DMS79 (cell line): ENCODE measurements around the gene SCIN.
"Not testable (repeated sequence)": the region's sequence is repeated elsewhere in the genome, so short reads cannot be mapped to it uniquely, and the experiment has no call there.

Experiments
- DNase-seq: peaks from one replicate; lab custom pipeline; 2025; lab: John Stamatoyannopoulos, UW

SCIN gene

DNA sequence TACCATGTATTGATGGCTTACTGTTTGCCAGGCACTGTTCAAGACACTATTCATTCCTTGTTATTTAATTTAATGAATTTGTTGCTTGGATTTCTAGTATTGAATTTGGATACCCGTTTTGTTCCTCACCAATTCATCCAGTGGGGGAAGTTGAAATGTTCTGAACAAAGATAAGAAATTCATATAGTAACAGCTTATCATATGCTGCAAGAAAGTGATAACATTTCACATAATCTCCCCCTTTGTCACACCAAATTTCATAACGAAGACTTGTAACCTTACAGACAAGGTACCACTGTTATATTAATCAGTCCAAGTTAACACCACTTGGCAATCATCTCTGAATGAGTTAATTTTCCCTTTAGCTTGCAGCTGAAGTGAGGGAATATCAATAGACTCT lies 42.1 kb downstream of the SCIN start:
- no peak for DNase-seq

DNA sequence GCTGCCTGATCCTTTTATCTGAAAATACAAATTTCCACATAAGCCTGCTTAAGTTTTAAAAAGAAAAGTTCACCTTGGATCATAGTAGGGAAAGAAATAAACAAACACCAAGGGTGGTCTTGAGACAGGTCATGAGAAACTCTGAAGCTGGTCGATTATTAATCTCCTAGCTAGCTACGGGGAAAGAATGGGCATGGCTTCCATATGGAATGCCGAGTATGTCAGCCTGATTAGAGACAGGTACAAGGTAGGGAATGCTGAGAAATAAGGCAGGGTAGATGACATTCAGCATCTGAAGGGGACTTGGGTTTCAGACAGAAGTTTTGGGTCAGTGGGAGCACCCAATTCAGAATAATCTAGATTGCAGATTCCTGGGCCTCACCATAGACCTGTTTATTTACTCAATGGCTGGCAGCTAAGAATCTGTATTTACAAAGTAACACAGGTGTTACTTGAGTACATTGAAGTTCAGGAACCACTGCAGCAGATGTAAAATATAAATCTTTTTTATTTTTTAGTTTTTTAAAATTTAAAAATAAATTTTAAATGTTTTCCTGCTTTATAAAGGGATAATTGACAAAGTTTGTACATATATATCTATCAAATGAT lies 49.0 kb downstream of the SCIN start:
- no peak for DNase-seq

DNA sequence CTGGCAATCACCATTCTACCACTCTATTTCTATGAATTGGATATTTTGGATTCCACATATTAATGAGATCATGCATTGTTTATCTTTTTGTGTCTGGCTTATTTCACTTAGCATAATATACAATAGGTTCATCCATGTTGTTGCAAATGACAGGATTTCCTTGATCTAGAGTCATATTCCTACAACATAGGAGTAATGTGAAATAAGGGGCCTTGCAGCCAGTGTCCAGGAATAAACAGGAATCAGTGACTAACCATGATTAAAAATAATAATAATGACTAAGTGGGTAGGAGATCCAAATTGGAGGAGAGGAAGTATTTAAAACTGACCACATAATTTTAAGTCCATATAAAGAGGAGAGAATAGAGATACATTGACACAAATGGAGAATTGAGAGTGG lies 49.9 kb downstream of the SCIN start:
- DNase-seq: no peak

DNA sequence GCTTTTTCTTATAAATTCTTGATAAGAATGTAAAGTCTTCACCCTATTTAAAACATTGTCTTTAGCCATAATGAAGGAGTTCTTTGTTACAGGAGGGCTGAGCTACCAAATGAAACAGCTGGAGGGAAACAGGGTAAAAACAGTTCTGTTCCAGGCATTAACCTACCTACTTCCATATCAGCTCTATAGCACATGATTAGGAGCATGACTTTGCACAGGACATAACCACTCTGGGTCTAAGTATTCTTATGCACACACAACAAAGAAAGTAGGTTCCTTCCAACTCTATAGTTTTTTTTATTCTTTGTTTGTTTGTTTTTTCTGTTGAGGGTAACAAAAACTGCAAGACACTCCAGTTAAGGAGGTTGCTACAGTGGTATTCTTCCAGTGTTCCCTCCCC lies 52.7 kb downstream of the SCIN start:
- no peak for DNase-seq

DNA sequence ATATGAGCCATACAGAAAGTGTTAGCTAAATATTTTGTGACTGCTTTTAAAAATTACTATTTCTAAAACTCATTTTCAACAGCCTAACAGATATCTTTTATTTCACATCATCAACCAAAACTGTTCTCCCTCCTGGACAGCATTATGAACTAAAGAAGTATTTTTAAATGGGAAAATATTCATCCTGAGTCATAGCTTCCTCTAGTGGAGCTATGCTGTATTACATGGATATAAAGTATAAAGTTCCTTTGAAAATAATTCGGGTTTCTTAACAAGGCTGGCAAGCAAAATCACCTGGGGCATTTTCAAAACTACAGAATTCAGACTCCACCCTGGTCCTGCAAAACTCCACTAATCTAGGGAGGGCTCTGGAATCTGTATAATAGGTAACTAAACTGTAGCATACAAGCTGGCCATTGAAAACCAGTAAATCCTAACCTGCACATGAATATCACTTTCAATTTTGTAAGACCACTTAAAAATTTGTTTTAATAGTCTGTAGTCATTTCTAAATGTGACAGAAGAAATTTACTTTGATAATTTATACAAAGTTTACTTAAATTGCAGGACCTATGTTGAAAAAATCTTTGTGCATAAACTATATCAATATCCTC lies 53.5 kb downstream of the SCIN start:
- no peak for DNase-seq

DNA sequence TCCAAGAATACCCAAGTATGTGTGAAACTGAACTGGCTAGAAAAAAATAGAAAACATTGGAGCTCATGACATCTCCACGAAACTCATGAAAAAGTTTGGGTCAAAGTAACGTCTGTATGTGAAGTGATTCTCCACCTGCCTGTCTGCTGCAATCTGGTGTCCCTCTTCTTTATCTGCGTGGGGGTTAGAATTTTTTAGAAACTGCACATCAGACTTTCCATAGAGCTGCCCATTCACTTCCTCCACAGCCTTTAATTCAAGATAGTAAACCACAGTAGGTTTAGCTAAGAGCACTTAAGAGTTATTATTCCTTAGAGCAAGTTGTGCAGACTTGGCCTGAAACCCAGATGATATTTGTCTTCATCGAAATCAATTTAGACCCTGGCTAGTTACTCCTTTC lies 55.3 kb downstream of the SCIN start:
- DNase-seq: no peak

DNA sequence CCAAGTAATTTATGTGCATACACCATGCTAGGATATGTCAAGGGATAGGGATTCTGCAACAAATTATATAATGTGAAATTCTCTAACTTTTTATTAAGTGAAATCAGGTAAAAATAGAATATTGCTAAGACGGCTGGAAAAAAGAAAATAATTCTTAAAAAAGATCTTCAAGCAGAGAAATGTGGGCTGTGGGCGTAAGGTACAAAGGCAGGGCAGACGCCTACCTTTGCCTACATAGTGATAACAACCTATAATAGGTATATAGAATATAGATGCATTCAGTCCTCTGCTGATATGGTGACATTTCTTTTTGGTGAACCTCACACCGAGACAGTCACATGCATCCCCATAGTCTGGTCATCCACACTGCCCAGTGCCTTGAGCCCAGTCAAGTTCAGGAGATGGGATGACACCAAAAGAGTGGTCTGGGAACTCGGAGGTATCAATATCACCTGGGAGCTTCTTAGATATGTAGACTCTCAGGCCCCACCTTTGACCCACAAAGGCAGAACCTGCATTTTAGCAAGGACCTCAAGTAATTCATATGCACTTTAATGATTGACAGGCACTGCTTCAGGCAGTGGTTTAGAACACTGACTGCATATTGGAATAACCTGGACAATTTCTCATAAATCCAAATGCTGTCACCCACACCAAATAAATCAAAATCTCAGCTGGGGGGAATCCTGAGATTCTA lies 59.4 kb downstream of the SCIN start:
- no peak for DNase-seq

DNA sequence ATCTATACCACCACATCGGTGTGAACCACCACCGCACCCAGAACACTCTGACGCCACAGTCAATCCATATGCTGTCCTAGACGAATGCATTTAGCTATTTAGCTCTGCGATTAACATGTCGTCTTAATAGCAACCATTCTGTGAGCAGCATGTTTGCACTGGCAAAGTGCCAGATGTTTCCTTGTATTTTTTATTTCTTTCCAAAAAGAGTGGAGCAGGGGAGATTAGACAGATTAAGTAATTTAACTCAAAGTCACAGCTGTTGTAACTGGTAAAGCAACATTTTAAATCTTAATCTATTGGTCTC lies 59.9 kb downstream of the SCIN start:
- no peak for DNase-seq

DNA sequence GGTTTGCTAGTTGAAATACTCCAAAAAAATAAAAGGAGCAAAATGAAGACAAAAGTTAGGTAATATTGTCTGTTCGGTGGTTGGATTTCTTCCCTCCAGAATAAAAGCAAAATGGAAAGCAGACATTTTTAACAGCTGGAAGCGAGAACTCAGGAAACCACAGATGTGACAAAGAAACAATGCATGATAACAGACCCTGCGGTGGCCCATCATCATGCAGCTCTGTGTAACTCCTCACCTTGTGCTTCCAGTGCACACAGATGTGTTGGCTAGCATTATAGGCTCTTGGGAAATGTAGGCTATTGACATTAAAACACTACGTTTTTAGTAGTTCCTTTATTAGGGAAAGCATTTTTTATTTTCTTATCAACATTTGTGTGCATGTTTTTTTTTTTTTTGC lies 63.1 kb downstream of the SCIN start:
- DNase-seq: no peak

DNA sequence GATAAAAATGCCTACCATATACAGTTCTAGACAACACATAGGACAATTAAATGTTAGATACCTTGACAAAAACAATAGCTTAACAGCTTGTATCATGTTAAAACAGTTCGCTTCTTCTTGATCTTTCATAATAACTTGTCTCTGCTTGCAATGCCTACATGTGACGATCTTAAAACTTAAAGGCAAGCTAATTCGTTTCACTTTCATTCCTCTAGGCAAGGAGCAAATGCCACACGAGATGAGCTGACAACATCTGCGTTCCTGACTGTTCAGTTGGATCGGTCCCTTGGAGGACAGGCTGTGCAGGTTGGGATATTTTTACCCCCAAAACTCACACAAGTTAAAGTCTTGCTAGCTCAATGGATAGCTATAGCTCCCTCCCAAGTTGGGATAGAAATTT lies 65.3 kb downstream of the SCIN start:
- no peak for DNase-seq

DNA sequence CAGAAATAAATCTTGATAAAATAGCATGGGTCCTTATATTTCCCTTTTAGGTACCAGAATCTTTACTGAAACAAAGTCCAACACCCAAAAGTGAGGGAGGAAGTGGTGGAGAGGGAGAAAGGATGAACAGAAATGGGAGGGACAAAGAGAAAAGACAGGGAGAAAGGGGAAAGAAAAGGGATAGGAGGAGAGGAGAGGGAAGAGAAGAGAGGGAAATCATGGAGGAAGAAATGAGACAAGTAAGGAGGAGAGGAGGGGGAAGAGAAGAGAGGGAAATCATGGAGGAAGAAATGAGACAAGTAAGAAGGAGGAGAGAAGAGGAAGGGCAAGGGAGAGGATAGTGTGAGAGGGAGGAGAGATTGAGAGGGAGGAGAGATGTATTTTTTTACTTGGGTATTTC lies 66.8 kb downstream of the SCIN start:
- no peak for DNase-seq

DNA sequence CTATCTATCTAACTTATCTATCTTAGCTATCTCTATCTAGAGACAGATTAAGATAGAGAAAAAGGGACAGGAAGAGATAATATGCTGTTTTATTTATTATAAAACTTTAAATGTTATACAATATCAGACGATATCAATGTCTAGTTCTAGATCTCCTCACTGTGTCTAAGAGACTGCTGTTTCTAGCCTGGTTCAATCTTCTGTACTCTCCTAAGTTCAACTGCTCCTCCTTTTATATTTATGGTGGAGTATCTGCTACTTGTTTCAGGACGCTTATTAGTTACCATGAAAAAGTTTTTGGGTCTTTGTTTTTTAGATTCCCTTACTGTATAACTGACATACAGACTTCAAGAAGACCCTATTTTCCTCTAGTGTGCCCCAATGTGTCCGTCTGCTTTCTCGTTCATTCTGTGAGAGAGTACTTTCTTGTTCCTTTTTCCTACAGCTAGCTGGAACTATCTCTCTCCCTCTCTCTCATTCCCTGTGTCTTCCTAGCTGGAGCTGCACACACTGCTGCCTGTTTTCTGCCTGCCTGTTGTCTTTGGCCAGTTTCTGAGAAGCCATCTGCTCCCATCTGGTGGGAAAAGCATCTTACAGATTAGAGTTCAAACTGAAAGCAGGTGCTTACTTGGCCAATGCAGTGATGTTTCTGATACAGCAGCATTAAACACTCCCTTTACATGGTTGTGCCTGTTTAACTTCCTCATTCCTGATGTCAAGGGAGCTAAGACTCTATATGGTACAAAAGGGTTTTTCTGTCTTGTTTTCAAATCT lies 67.5 kb downstream of the SCIN start:
- no peak for DNase-seq

DNA sequence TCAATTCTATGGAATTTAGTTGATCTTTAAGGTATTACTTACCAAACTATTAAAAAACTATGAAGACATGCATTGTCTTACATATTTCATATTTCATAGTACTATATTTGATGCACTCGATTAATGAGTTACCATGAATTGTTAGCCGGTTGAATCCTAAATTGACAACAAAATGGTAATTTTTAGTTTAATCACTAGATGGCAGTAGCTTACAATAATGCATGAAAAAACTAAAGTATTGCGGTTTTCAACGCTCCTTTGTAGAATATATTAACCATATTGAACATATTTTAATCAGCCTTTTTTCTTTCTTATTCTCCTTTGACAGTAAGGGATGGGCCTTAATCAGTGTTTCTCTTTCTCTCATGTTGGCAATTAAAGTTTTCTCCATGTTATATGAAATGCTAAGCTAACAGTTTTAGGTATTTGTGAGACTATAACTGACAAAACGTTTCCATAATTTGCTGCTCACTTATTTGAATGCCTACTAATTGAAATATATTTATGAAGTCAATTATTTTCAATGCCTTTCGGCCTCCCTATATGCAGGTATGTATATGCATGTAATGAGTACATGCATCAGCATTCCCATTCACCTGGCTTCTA lies 68.4 kb downstream of the SCIN start:
- DNase-seq: no peak

DNA sequence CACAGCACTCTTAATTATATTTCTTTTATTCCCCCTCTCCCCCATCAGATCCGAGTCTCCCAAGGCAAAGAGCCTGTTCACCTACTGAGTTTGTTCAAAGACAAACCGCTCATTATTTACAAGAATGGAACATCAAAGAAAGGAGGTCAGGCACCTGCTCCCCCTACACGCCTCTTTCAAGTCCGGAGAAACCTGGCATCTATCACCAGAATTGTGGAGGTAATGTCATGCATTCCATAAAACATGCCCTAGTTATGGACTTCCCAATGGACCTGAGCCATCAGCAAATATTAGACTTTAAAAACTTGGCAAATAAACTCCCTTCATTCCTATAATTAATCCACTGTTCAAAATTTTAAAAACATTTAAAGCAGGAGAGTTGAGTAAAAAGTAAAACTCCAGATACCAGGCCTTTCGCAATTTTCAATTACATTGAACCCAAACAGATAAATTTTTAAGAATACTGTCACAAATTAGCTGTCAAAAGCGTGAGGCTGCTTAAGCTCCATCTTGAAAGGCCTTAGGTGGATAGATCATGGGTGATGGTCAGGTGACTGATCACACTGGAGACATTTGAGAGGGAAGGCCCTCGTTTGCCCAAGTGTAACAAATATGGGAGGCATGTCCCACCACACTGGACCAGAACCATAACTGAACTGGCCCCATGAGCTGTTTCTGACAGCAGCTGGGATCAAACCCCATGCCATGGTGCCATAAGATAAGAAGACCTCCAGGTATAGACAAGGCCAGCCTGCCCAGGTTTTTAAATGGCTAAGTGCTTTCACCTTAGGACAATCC lies 70.0 kb downstream of the SCIN start:
- DNase-seq: no peak

DNA sequence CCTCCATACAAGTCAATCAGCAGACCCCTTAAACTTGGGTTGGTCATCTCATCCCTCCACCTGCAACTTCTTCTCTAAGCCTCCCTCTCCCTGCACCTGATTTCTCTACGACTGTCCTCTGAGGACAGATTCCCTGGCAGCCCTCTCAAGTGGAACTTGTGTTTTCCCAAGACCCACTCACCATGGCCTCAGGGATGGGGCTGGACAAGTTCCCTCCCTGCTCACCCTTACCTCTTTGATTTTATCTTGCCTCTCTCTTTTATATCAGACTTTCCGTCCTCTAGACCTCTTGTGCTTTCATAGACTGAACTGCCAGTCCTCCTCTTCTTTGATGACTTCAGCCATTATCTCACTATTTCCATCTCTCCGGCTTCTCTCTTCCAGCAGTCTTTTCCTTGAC lies 70.7 kb downstream of the SCIN start:
- no peak for DNase-seq

DNA sequence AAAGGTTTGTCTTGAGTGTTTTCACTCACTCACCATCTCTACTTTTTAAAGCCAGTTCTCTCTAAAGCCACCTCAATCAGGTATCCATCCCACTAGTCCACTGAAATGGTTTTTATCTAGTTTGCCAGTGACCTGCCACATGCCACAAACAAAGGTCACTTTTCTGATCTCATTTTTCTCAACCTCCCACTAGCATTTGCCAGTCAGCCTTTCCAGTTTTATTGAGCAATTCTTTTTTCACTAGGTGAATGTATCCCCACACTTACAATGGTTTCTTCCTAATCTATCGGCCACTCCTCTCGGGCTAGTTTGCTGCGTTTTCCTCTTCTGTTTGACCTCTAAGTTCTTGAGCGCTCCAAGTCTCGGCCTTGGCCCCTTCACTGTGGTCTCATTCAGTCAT lies 72.0 kb downstream of the SCIN start:
- DNase-seq: no peak

DNA sequence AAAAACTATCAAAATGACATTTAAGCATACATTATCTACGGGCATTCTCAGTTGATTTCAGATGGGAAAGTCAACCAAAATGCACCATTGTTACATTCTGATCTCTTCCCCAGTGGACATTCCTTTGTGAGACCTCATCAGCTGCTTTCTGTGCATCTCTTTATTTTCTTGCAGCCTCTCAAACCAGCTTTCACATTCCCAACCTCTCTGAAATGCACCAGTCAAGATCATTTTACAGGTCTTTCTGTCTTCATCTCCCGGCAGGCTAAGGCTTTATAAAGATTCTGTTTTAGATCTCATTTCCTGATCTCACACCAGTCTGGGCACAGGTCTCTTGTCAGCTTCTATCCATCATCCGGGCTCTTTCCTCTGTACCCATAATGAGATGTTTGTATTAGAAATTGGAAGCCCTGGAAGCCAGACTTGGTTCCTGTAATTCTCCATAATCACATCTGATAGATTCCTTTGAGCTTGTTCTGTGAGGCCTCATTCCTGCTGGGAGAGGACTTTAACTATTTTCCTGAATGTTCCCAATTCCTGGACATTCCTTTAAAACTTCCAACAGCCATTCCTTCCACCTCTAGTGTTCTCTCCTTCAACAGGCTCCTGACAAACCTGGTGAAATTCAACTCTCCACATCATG lies 72.6 kb downstream of the SCIN start:
- no peak for DNase-seq

DNA sequence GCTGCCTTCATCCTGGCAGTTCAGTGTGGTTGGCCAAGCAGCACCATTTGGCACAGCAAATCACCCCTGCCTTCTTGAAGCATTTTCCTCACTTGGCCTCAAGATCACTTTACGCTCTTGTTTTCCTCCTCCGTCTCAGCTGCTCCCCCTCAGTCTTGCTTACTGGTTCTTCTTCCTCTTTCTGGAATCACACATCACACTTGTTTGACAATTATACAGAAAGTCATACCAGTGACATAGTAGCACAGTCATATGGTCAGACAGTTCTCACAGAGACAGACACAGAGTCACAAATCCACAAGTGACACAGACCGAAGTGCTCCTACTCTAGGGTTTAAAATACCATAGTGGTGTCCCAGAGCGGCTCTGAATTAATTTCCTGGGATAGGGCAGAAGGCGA lies 73.1 kb downstream of the SCIN start:
- DNase-seq: no peak

DNA sequence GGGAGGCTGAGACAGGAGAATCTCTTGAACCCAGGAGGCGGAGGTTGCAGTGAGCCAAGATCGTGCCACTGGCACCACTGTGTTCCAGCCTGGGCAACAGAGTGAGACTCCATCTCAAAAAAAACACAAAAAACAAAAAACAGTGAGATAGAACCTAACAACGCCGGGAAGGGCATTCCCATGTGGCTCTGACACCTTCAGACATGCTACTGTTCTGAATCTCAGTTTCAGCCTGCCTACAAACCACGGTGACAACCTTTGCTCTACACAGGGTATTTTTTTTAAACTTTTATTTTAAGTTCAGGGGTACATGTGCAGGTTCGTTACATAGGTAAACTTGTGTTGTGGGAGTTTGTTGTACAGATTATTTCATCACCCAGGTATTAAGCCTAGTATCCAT lies 74.7 kb downstream of the SCIN start:
- DNase-seq: not testable (repeated sequence)

DNA sequence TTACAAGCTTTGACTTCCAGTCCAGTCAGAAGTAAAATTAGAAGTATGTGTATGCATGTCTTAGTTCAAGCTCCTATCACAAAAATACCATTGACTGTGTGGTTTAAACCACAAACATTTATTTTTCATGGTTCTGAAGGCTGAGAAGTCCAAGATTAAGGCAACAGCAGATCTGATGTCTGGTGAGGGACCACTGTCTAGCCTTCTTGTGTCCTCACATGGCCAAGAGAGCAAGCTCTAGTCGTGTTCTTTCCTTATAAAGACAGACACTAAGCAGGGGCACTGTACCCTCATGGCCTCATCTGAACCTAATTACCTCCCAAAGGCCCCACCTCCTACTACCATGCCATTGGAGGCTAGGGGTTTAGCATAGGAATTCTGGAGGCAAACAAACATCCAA lies 75.6 kb downstream of the SCIN start:
- DNase-seq: no peak
